Astrocyte (in vitro differentiated cells and primary cell): ENCODE results near the gene BAIAP3. TPM values are rescaled to one million over a fixed set of nuclear protein-coding genes. Genes with fewer than 3 reads are reported as not detected.

Experiments
- DNase-seq: peaks from one replicate; pipeline ENCODE4 v3.0.0-alpha.2; 2010; ENCODE audit warnings: low read depth
- FAIRE-seq: peaks from 2 replicates; lab custom pipeline; 2011; peaks lifted over from hg19 to GRCh38; lab: Jason Lieb, UNC
- H2AFZ ChIP-seq: 2 replicates; pipeline ENCODE4 v1.6.0; 2012; ENCODE audit warnings: low read depth, low read length, inconsistent platforms
- H3K27ac ChIP-seq: 2 replicates; pipeline ENCODE4 v1.5.1; 2011; ENCODE audit warnings: low read depth, low read length, inconsistent platforms
- H3K27me3 ChIP-seq: 2 replicates; pipeline ENCODE4 v1.6.0; 2011; ENCODE audit warnings: low read length, inconsistent platforms; ENCODE audit not compliant: insufficient read depth
- H3K36me3 ChIP-seq: 2 replicates; pipeline ENCODE4 v1.5.1; 2011; ENCODE audit warnings: low read length, inconsistent platforms; ENCODE audit not compliant: insufficient read depth
- H3K4me1 ChIP-seq: 2 replicates; pipeline ENCODE4 v1.5.1; 2011; ENCODE audit warnings: low read length, inconsistent platforms; ENCODE audit not compliant: insufficient read depth
- H3K4me2 ChIP-seq: 2 replicates; pipeline ENCODE4 v1.6.0; 2012; ENCODE audit warnings: low read length, inconsistent platforms
- H3K4me3 ChIP-seq: 2 replicates; pipeline ENCODE4 v1.5.1; 2011; ENCODE audit warnings: low read depth, mild to moderate bottlenecking, low read length, inconsistent platforms; ENCODE audit not compliant: insufficient read depth
- H3K79me2 ChIP-seq: 2 replicates; pipeline ENCODE4 v1.6.0; 2012; ENCODE audit warnings: mild to moderate bottlenecking, low read length, inconsistent platforms; ENCODE audit not compliant: insufficient read depth
- H3K9ac ChIP-seq: 2 replicates; pipeline ENCODE4 v1.6.0; 2012; ENCODE audit warnings: mild to moderate bottlenecking, low read length, inconsistent platforms
- H3K9me3 ChIP-seq: 2 replicates; pipeline ENCODE4 v1.5.1; 2012; ENCODE audit warnings: low read depth, mild to moderate bottlenecking, low read length, inconsistent platforms; ENCODE audit not compliant: insufficient read depth
- H4K20me1 ChIP-seq: 2 replicates; pipeline ENCODE4 v1.6.0; 2012; ENCODE audit warnings: low read length, inconsistent platforms; ENCODE audit not compliant: insufficient read depth
- H3K27ac Mint-ChIP-seq: one replicate; pipeline ENCODE4 v1.8.0; 2021; ENCODE audit warnings: mild to moderate bottlenecking, mixed read lengths; ENCODE audit not compliant: unreplicated experiment
- H3K27me3 Mint-ChIP-seq: one replicate; pipeline ENCODE4 v1.8.0; 2021; ENCODE audit warnings: low read depth, mixed read lengths; ENCODE audit not compliant: unreplicated experiment
- H3K36me3 Mint-ChIP-seq: one replicate; pipeline ENCODE4 v1.8.0; 2021; ENCODE audit warnings: low read depth, mixed read lengths; ENCODE audit not compliant: unreplicated experiment
- H3K4me1 Mint-ChIP-seq: one replicate; pipeline ENCODE4 v1.8.0; 2021; ENCODE audit warnings: low read depth, mixed read lengths; ENCODE audit not compliant: unreplicated experiment
- H3K4me3 Mint-ChIP-seq: one replicate; pipeline ENCODE4 v1.8.0; 2021; ENCODE audit warnings: mild to moderate bottlenecking, moderate library complexity, mixed read lengths; ENCODE audit not compliant: unreplicated experiment
- H3K9me3 Mint-ChIP-seq: one replicate; pipeline ENCODE4 v1.8.0; 2021; ENCODE audit warnings: mild to moderate bottlenecking, mixed read lengths; ENCODE audit not compliant: unreplicated experiment
- EZH2 ChIP-seq: IDR thresholded peaks from 2 replicates; pipeline ENCODE4 v1.6.1; 2012; ENCODE audit warnings: mild to moderate bottlenecking, low read length, inconsistent platforms; ENCODE audit not compliant: insufficient read depth
- total RNA-seq: library from RNA; stranded (reverse); gene quantifications from 2 replicates; pipeline ENCODE4 v1.2.1, GENCODE V29; 2021
- TF ChIP-seq, protein P1 (sequence below): IDR thresholded peaks from 2 replicates; pipeline ENCODE4 v1.5.1; 2011; ENCODE audit warnings: low read depth, mild to moderate bottlenecking, inconsistent platforms, low read length, moderate library complexity; ENCODE audit not compliant: insufficient read depth

The BAIAP3 gene
- total RNA-seq, 1 donor from 2014 or later, result 2.6 TPM

DNA sequence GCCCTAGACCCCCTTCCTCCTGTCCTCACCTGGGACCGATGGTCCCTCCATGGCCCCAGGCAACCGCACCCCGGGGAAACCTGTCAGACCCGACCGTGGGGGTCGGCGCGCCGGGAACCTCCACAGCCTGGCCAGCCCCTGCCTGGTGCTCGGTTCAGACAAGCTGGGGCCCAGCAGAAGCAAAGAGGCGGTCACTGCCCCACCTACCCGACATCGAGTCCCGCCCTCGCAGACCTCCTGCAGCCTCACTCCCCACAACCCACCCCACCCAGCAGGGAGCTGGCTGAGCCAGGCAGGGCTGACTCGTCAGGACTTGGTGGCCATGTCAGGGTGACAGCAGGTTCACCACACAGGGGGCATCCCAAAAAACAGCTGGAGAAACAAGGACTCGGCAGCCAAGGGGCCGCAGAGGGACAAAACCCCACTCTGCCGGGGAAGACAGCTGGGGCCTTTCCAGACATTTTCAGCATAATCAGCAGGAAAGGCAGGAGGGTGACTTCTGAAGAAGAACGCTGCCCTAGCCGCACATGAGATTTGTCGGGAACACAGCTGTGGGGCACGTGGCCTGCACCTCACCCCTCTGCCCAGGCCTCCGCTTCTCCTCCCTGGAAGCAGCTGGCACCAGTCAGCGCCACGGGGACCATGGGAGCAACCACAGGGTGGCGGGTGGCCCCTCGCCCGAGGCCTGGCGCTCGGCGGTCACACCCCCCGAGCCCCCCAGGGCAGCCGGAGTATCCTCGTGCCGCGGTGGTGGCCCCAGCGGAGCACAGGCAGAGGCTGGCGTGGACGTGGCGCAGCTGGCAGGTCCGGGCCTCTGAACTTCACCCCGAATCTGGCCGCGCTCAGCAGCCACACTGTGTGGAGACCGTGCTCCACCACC, 41.2 kb downstream of the BAIAP3 start:
- H3K4me1 Mint-ChIP-seq, result peaks cover 2% of the 10 kb centered on the region
- Histone ChIP-seq H4K20me1 (peaks cover 22% of the 10 kb centered on the region), H3K36me3 (no peaks in the 10 kb centered on the region), H2AFZ (no peak overlapping the region), H3K4me3 (no peak overlapping the region), H3K9ac (no peak overlapping the region), H3K27me3 (no peaks in the 10 kb centered on the region), H3K4me1 (peaks cover 11% of the 10 kb centered on the region), H3K27ac (no peak overlapping the region), H3K4me2 (no peak overlapping the region), H3K9me3 (no peaks in the 10 kb centered on the region), H3K79me2 (peaks cover 5% of the 10 kb centered on the region)
- no peak overlapping the region for H3K27ac Mint-ChIP-seq
- no peaks in the 10 kb centered on the region for H3K9me3 Mint-ChIP-seq
- peaks cover 4% of the 10 kb centered on the region for H3K36me3 Mint-ChIP-seq
- TF ChIP-seq, protein P1, sequence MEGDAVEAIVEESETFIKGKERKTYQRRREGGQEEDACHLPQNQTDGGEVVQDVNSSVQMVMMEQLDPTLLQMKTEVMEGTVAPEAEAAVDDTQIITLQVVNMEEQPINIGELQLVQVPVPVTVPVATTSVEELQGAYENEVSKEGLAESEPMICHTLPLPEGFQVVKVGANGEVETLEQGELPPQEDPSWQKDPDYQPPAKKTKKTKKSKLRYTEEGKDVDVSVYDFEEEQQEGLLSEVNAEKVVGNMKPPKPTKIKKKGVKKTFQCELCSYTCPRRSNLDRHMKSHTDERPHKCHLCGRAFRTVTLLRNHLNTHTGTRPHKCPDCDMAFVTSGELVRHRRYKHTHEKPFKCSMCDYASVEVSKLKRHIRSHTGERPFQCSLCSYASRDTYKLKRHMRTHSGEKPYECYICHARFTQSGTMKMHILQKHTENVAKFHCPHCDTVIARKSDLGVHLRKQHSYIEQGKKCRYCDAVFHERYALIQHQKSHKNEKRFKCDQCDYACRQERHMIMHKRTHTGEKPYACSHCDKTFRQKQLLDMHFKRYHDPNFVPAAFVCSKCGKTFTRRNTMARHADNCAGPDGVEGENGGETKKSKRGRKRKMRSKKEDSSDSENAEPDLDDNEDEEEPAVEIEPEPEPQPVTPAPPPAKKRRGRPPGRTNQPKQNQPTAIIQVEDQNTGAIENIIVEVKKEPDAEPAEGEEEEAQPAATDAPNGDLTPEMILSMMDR, result no peak
- no peak for TF ChIP-seq EZH2
- peaks cover 3% of the 10 kb centered on the region for H3K27me3 Mint-ChIP-seq
- no peak for FAIRE-seq
- no peak for DNase-seq
- H3K4me3 Mint-ChIP-seq, result no peak overlapping the region

DNA sequence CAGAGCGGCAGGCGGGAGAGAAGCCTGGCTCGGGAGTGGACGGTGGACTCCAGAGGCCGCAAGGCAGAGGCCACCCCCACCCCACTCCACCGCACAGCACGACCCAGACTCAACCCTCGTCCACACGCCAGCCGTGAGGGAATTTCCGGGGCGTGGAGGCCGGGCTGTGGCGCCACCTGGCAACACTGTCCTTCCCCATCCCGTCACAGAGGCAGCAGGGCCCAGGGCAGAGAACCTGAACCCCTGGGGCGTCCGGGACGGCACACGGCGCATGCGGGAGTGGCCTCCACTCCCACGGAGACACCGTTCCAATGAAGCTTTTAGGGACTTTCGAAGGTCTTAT, 41.8 kb downstream of the BAIAP3 start:
- Mint-ChIP-seq H3K4me1 (peaks cover 2% of the 10 kb centered on the region), H3K36me3 (peaks cover 4% of the 10 kb centered on the region), H3K27me3 (peaks cover 3% of the 10 kb centered on the region), H3K4me3 (no peak overlapping the region), H3K27ac (no peak overlapping the region), H3K9me3 (no peaks in the 10 kb centered on the region)
- Histone ChIP-seq H3K36me3 (no peaks in the 10 kb centered on the region), H3K4me1 (peaks cover 11% of the 10 kb centered on the region), H3K4me3 (no peak overlapping the region), H3K9me3 (no peaks in the 10 kb centered on the region), H3K27ac (no peak overlapping the region), H3K79me2 (peaks cover 5% of the 10 kb centered on the region), H2AFZ (no peak overlapping the region), H3K4me2 (no peak overlapping the region), H4K20me1 (peaks cover 22% of the 10 kb centered on the region), H3K27me3 (no peaks in the 10 kb centered on the region), H3K9ac (no peak overlapping the region)
- no peak for FAIRE-seq
- no peak for DNase-seq
- TF ChIP-seq, protein P1, result no peak
- TF ChIP-seq EZH2, result no peak
